IMR-90 (cell line): ENCODE data around the gene AAR2.
A peak's percentile ranks its signal among the peaks of the same experiment; 100 is the strongest.

ENCODE experiments used
- BHLHE40 ChIP-seq: fragments of 150-350 bp; IDR thresholded peaks from 2 replicates; pipeline ENCODE4 v1.6.1; 2016; ENCODE audit warnings: mild to moderate bottlenecking, low read depth, low read length
- CEBPB ChIP-seq: IDR thresholded peaks from 2 replicates; pipeline ENCODE4 v1.6.1; 2012; ENCODE audit warnings: low read depth, low read length, improper control_type of control experiment
- CTCF ChIP-seq: conservative IDR thresholded peaks from 2 replicates; pipeline ENCODE4 v1.5.1; 2012; ENCODE audit warnings: mild to moderate bottlenecking, low read depth, low read length, improper control_type of control experiment
- ELK1 ChIP-seq: fragments of 150-350 bp; IDR thresholded peaks from 2 replicates; pipeline ENCODE4 v1.6.1; 2016; ENCODE audit warnings: low read depth, mild to moderate bottlenecking, low read length, moderate library complexity, borderline replicate concordance
- MAFK ChIP-seq: IDR thresholded peaks from 2 replicates; pipeline ENCODE4 v1.6.1; 2012; ENCODE audit warnings: low read depth, low read length, improper control_type of control experiment
- MAZ ChIP-seq: IDR thresholded peaks from 2 replicates; pipeline ENCODE4 v1.6.1; 2012; ENCODE audit warnings: low read depth, mild to moderate bottlenecking, low read length, improper control_type of control experiment, moderate library complexity, borderline replicate concordance
- MXI1 ChIP-seq: IDR thresholded peaks from 2 replicates; pipeline ENCODE4 v1.6.1; 2012; ENCODE audit warnings: low read depth, mild to moderate bottlenecking, low read length, moderate library complexity, borderline replicate concordance
- NFE2L2 ChIP-seq: fragments of 150-350 bp; IDR thresholded peaks from 2 replicates; pipeline ENCODE4 v1.6.1; 2016; ENCODE audit warnings: low read depth, mild to moderate bottlenecking, low read length
- POLR2A ChIP-seq: IDR thresholded peaks from 2 replicates; pipeline ENCODE4 v1.6.1; 2012; ENCODE audit warnings: mild to moderate bottlenecking, low read depth, low read length
- RAD21 ChIP-seq: IDR thresholded peaks from 2 replicates; pipeline ENCODE4 v1.6.1; 2012; ENCODE audit warnings: low read length, improper control_type of control experiment
- RCOR1 ChIP-seq: IDR thresholded peaks from 2 replicates; pipeline ENCODE4 v1.6.1; 2012; ENCODE audit warnings: mild to moderate bottlenecking, low read length, improper control_type of control experiment; ENCODE audit not compliant: insufficient replicate concordance
- RFX5 ChIP-seq: IDR thresholded peaks from 2 replicates; pipeline ENCODE4 v1.8.0; 2012; ENCODE audit warnings: low read depth, mild to moderate bottlenecking, low read length, moderate library complexity
- SMC3 ChIP-seq: fragments of 150-350 bp; IDR thresholded peaks from 2 replicates; pipeline ENCODE4 v1.6.1; 2016; ENCODE audit warnings: low read depth, mild to moderate bottlenecking, antibody characterized with exemption, low read length, moderate library complexity
- USF2 ChIP-seq: fragments of 150-350 bp; IDR thresholded peaks from 2 replicates; pipeline ENCODE4 v1.6.1; 2017; ENCODE audit warnings: mild to moderate bottlenecking, antibody characterized with exemption, low read length, low read depth

GRCh38 chr20:36238760-36239159, 2.5 kb downstream of the AAR2 start:
- TF ChIP-seq POLR2A, result no peak
- no peak for TF ChIP-seq CTCF
- 0 out of 2 replicates have a peak, but pooled peaks have one; percentile 7 for TF ChIP-seq CEBPB
- TF ChIP-seq ELK1, result no peak
- no peak for TF ChIP-seq SMC3
- no peak for TF ChIP-seq RCOR1
- TF ChIP-seq RAD21, result no peak
- TF ChIP-seq MXI1, result no peak
- no peak for TF ChIP-seq RFX5
- no peak for TF ChIP-seq BHLHE40
- no peak for TF ChIP-seq MAFK
- no peak for TF ChIP-seq USF2
- no peak for TF ChIP-seq MAZ
- TF ChIP-seq NFE2L2, result no peak
